SU-DHL-6 (cell line): ENCODE measurements around the gene TTBK1.

ENCODE experiments used
- H2AFZ ChIP-seq: fragments of 200-600 bp; sonication (generic); 2 replicates; pipeline ENCODE4 v1.6.1; 2014; ENCODE audit warnings: low read depth, mild to moderate bottlenecking, moderate library complexity, mixed read lengths, antibody characterized with exemption, low read length; ENCODE audit not compliant: severe bottlenecking
- H3F3A ChIP-seq: fragments of 200-600 bp; shearing (Covaris generic); 2 replicates; pipeline ENCODE4 v1.6.0; 2016; ENCODE audit warnings: antibody characterized with exemption, mild to moderate bottlenecking; ENCODE audit not compliant: insufficient read depth
- H3K27ac ChIP-seq: fragments of 200-600 bp; sonication (generic); 2 replicates; pipeline ENCODE4 v1.5.1; 2016; ENCODE audit warnings: low read depth, mild to moderate bottlenecking, low read length, moderate library complexity, mixed read lengths
- H3K27me3 ChIP-seq: fragments of 200-600 bp; sonication (generic), shearing (Covaris generic); 2 replicates; pipeline ENCODE4 v1.6.0; 2014; ENCODE audit warnings: mild to moderate bottlenecking, low read length
- H3K36me3 ChIP-seq: fragments of 200-600 bp; sonication (generic); 2 replicates; pipeline ENCODE4 v1.6.1; 2014; ENCODE audit warnings: mild to moderate bottlenecking, low read length, mixed read lengths
- H3K4me2 ChIP-seq: fragments of 300-600, 200-600 bp; shearing (Covaris generic), sonication (generic); 2 replicates; pipeline ENCODE4 v1.6.0; 2014; ENCODE audit warnings: low read length, low read depth, mild to moderate bottlenecking; ENCODE audit not compliant: poor library complexity, severe bottlenecking
- H3K4me3 ChIP-seq: fragments of 200-600 bp; sonication (generic); 2 replicates; pipeline ENCODE4 v1.5.1; 2014; ENCODE audit warnings: antibody characterized with exemption, low read length, mild to moderate bottlenecking, mixed read lengths; ENCODE audit not compliant: insufficient read depth, poor library complexity, severe bottlenecking
- H3K79me2 ChIP-seq: fragments of 200-600 bp; sonication (generic); 2 replicates; pipeline ENCODE4 v1.6.1; 2014; ENCODE audit warnings: mild to moderate bottlenecking, low read length, moderate library complexity; ENCODE audit not compliant: insufficient read depth
- H3K9ac ChIP-seq: fragments of 200-600 bp; sonication (generic); 2 replicates; pipeline ENCODE4 v1.7.0; 2014; ENCODE audit warnings: mild to moderate bottlenecking, low read length
- H3K9me2 ChIP-seq: fragments of 200-600 bp; sonication (generic); replicated peaks from 2 replicates; pipeline ENCODE4 v1.6.1; 2014; ENCODE audit warnings: low read length; ENCODE audit not compliant: insufficient read depth
- H3K9me3 ChIP-seq: fragments of 200-600 bp; sonication (generic); 2 replicates; pipeline ENCODE4 v1.6.1; 2014; ENCODE audit warnings: low read length, mixed read lengths; ENCODE audit not compliant: insufficient read depth
- H4K20me1 ChIP-seq: fragments of 200-600 bp; sonication (generic); 2 replicates; pipeline ENCODE4 v1.6.1; 2014; ENCODE audit warnings: low read depth, mild to moderate bottlenecking, antibody characterized with exemption, low read length, moderate library complexity, mixed read lengths
- CTCF ChIP-seq: fragments of 200-600 bp; sonication (generic); IDR thresholded peaks from one replicate; pipeline ENCODE4 v1.5.1; 2017; ENCODE audit warnings: antibody characterized with exemption, mild to moderate bottlenecking, low read length, moderate library complexity; ENCODE audit not compliant: insufficient read depth, poor library complexity, severe bottlenecking
- EZH2phosphoT487 ChIP-seq: fragments of 200-600 bp; sonication (generic), shearing (Covaris generic); conservative IDR thresholded peaks from 2 replicates; pipeline ENCODE4 v1.6.1; 2018; ENCODE audit warnings: mild to moderate bottlenecking, antibody characterized with exemption, low read length, moderate library complexity, mixed read lengths

TTBK1 gene

GRCh38 chr6:43278524-43279078 is 35.3 kb downstream of the TTBK1 start:
- no peaks in the 10 kb centered on the region for H3K9me3 ChIP-seq
- no peaks in the 10 kb centered on the region for H3K9me2 ChIP-seq
- H3K9ac ChIP-seq: no peak overlapping the region
- no peaks in the 10 kb centered on the region for H3K36me3 ChIP-seq
- no peaks in the 10 kb centered on the region for H4K20me1 ChIP-seq
- TF ChIP-seq EZH2phosphoT487 (no peak), CTCF (no peak)
- no peak overlapping the region for H3K4me3 ChIP-seq
- no peaks in the 10 kb centered on the region for H3K79me2 ChIP-seq
- no peaks in the 10 kb centered on the region for H3F3A ChIP-seq
- no peaks in the 10 kb centered on the region for H3K27me3 ChIP-seq
- no peak overlapping the region for H2AFZ ChIP-seq
- no peak overlapping the region for H3K27ac ChIP-seq
- no peak overlapping the region for H3K4me2 ChIP-seq

- no peak overlapping the region for H3K9ac ChIP-seq
- TF ChIP-seq CTCF (no peak), EZH2phosphoT487 (no peak)
Observed at GRCh38 chr6:43280234-43280633, 37.0 kb downstream of the TTBK1 start.

GRCh38 chr6:43282060-43282459 is 38.8 kb downstream of the TTBK1 start:
- Histone ChIP-seq H3K9ac (no peak overlapping the region), H3K79me2 (no peaks in the 10 kb centered on the region), H3F3A (no peaks in the 10 kb centered on the region), H3K4me2 (no peak overlapping the region), H2AFZ (no peak overlapping the region), H3K36me3 (no peaks in the 10 kb centered on the region), H3K4me3 (no peak overlapping the region), H3K9me3 (no peaks in the 10 kb centered on the region), H3K9me2 (no peaks in the 10 kb centered on the region), H4K20me1 (no peaks in the 10 kb centered on the region), H3K27me3 (no peaks in the 10 kb centered on the region), H3K27ac (no peak overlapping the region)
- TF ChIP-seq CTCF (no peak), EZH2phosphoT487 (no peak)

More at GRCh38 chr6:43280234-43280633, 37.0 kb downstream of the TTBK1 start:
- no peak overlapping the region for H3K27ac ChIP-seq
- H3K36me3 ChIP-seq: no peaks in the 10 kb centered on the region
- H2AFZ ChIP-seq: no peak overlapping the region
- H3K27me3 ChIP-seq: no peaks in the 10 kb centered on the region
- no peaks in the 10 kb centered on the region for H3K9me2 ChIP-seq
- no peak overlapping the region for H3K4me2 ChIP-seq
- H4K20me1 ChIP-seq: no peaks in the 10 kb centered on the region
- H3K4me3 ChIP-seq: no peak overlapping the region
- H3K9me3 ChIP-seq: no peaks in the 10 kb centered on the region
- H3K79me2 ChIP-seq: no peaks in the 10 kb centered on the region
- no peaks in the 10 kb centered on the region for H3F3A ChIP-seq
